ENCODE results near the gene ATP5F1A.

DNA sequence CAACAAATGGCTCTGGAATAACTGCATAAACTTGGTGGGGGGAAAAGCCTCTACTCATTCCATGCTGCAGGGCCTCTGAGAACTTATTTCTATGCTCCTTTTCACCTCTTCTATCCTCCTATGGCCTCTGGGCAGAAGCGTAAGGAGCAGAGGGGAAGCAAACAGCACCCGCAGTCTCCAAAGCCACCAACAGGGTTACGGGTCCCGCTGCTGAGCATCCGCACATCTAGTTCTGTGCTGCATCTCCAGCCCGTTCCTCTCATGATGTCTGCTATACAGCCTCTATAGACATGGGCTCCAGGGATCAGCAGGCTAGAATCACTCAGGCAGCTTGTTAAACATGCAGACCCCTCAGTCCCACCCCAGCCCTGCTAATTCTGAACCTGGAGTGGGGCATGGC is 52.0 kb downstream of the ATP5F1A start:
- TF ChIP-seq, protein P1, sequence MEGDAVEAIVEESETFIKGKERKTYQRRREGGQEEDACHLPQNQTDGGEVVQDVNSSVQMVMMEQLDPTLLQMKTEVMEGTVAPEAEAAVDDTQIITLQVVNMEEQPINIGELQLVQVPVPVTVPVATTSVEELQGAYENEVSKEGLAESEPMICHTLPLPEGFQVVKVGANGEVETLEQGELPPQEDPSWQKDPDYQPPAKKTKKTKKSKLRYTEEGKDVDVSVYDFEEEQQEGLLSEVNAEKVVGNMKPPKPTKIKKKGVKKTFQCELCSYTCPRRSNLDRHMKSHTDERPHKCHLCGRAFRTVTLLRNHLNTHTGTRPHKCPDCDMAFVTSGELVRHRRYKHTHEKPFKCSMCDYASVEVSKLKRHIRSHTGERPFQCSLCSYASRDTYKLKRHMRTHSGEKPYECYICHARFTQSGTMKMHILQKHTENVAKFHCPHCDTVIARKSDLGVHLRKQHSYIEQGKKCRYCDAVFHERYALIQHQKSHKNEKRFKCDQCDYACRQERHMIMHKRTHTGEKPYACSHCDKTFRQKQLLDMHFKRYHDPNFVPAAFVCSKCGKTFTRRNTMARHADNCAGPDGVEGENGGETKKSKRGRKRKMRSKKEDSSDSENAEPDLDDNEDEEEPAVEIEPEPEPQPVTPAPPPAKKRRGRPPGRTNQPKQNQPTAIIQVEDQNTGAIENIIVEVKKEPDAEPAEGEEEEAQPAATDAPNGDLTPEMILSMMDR (conservative IDR thresholded peaks at IDR 0.05; ENCODE audit: low read depth, low read length): no peak
- TF ChIP-seq EZH2 (IDR thresholded peaks at IDR 0.05; ENCODE audit: borderline replicate concordance, low read depth, low read length, poor library complexity, severe bottlenecking): no peak

All from A673 (cell line).